ENCODE results near the gene DPCD.

DPCD gene

GRCh38 chr10:101639141-101639900 is 51.2 kb downstream of the DPCD start:
- Histone ChIP-seq H3K9ac (ENCODE audit: low read depth, low read length) (no peak overlapping the region), H3K4me1 (ENCODE audit: insufficient read depth, low read length) (peaks cover 14% of the 10 kb centered on the region), H3K9me3 (ENCODE audit: control insufficient read depth, insufficient read depth, low read length) (no peaks in the 10 kb centered on the region), H3K36me3 (ENCODE audit: insufficient read depth, low read length) (no peaks in the 10 kb centered on the region)

DNA sequence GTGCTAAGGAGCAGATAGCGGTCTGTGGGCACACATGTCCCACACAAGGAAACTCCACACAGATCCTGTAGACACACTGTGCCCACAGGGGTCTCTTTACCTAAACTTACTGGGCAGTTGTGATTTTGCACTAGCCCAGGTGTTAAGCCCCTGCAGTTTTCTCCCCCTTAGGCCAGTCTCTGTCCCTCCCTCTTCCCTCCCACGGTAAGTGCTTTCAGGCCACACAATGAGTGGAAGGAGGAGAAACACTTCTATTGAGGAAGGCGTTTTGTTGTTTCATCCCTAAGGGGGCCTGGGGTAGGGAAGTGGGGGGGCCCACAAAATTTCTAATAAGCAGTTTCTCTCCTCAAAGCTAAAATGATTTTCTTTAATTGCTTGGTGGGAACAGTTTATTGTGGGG is 55.4 kb downstream of the DPCD start:
- peaks cover 2% of the 10 kb centered on the region; the same call in 1 of the 2 replicates for H3K36me3 ChIP-seq (ENCODE audit: insufficient read depth, low read length)
- H3K9ac ChIP-seq (ENCODE audit: low read depth, low read length) = no peak overlapping the region

DNA sequence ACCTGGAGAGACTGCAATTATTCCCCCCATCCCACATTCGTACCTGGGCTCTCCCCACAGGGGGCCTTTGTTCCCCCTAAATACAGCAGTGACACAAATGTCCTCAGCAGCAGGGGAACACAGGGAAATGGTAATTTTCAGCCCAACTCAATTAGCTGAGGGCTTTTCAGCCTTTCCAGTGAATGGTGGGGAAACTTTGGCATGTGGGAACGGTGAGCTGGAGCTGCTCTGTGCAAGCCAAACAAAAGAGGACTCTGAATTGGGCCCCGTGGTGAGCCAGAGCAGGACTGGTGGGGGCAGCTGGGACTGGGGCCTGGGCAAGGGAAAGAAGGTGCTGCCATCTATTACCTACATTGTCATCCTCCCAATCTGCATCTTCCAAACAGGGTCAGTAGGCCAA is 55.9 kb downstream of the DPCD start:
- H3K9ac ChIP-seq (ENCODE audit: low read depth, low read length) = no peak overlapping the region
- no peaks in the 10 kb centered on the region for H3K9me3 ChIP-seq (ENCODE audit: control insufficient read depth, insufficient read depth, low read length)
- H3K4me1 ChIP-seq (ENCODE audit: insufficient read depth, low read length) = peaks cover 28% of the 10 kb centered on the region
- peaks cover 2% of the 10 kb centered on the region; the same call in 1 of the 2 replicates for H3K36me3 ChIP-seq (ENCODE audit: insufficient read depth, low read length)

More for the DNA sequence above, 55.4 kb downstream of the DPCD start:
- Histone ChIP-seq H3K4me1 (ENCODE audit: insufficient read depth, low read length) (peaks cover 28% of the 10 kb centered on the region), H3K9me3 (ENCODE audit: control insufficient read depth, insufficient read depth, low read length) (no peaks in the 10 kb centered on the region)

DNA sequence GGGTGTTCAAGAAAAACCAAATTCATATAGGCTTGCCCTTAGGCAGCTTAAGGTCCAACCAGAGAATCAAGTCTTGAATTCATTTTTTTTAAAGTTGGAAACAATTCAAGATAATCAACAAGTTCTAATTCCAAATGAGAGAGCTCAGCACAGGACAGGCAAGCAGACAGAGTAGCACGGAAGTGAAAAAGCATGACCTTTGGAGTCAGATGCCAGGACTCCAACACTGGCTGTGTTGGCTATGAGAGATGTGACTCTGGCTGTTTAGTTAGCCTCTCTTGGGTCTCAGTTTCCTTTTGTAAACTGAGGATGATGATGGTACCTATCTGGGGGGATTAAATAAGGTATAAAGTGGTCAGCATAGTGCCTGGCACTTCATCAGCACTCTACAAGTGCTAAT is 57.5 kb downstream of the DPCD start:
- Histone ChIP-seq H3K9me3 (ENCODE audit: control insufficient read depth, insufficient read depth, low read length) (no peaks in the 10 kb centered on the region), H3K9ac (ENCODE audit: low read depth, low read length) (no peak overlapping the region), H3K36me3 (ENCODE audit: insufficient read depth, low read length) (peaks cover 2% of the 10 kb centered on the region; the same call in 1 of the 2 replicates), H3K4me1 (ENCODE audit: insufficient read depth, low read length) (peaks cover 29% of the 10 kb centered on the region)

- H3K36me3 ChIP-seq (ENCODE audit: insufficient read depth, low read length) = peaks cover 2% of the 10 kb centered on the region; the same call in 1 of the 2 replicates
- H3K9me3 ChIP-seq (ENCODE audit: control insufficient read depth, insufficient read depth, low read length) = no peaks in the 10 kb centered on the region
- peaks cover 36% of the 10 kb centered on the region for H3K4me1 ChIP-seq (ENCODE audit: insufficient read depth, low read length)
- no peak overlapping the region for H3K9ac ChIP-seq (ENCODE audit: low read depth, low read length)
Measured at GRCh38 chr10:101646364-101646763, 58.2 kb downstream of the DPCD start.

GRCh38 chr10:101647255-101647654 is 59.1 kb downstream of the DPCD start:
- Histone ChIP-seq H3K9ac (ENCODE audit: low read depth, low read length) (no peak overlapping the region), H3K4me1 (ENCODE audit: insufficient read depth, low read length) (peaks cover 45% of the 10 kb centered on the region), H3K9me3 (ENCODE audit: control insufficient read depth, insufficient read depth, low read length) (no peaks in the 10 kb centered on the region), H3K36me3 (ENCODE audit: insufficient read depth, low read length) (peaks cover 2% of the 10 kb centered on the region; the same call in 1 of the 2 replicates)

DNA sequence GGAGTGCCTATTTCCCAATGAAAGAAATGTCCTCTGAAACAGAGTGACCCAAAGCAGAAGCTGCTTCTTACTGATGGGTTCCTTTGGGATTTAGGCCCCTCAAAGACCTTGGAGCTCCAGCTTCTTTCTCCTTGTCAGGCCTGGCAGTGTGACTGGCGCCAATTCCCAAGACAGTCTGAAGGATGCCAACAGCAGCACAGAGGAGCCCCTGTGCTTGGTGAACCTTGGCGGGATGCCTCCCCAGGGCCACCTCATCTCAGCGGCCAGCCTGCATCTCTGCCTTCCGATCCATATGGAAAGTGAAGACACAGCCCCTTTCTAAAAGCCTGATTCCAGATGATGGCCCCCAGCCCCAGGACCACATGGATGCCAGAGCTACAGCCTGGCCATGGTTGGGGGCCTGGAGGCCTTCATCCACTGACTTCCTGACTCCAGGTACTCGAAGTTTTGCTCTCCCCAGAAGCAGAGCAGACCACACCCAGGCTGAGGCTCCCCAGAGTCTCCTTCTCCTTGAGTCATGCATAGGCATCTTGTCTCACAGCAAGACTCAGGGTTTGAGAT is 61.5 kb downstream of the DPCD start:
- Histone ChIP-seq H3K9me3 (ENCODE audit: control insufficient read depth, insufficient read depth, low read length) (no peaks in the 10 kb centered on the region), H3K4me1 (ENCODE audit: insufficient read depth, low read length) (peaks cover 28% of the 10 kb centered on the region), H3K9ac (ENCODE audit: low read depth, low read length) (no peak overlapping the region), H3K36me3 (ENCODE audit: insufficient read depth, low read length) (peaks cover 2% of the 10 kb centered on the region; the same call in 1 of the 2 replicates)

DNA sequence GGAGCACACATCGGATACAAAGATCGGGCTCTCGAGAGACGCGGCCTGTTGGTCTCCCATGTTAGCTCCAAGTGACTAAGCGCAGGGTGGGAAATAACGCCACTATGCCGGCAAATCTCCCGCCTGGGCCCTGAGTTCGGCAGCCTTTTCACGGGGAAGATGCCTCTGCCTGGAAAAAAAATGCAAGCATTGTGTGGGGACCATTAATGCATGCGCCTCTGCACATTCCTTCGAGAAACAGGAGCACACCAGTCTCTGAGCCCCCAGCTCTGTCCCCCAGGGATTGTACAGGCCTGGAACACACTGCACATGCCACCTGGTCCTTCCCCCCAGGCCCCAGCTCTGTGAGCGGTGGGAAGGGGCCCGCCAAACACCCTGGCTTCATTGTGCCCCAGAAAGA is 62.7 kb downstream of the DPCD start:
- Histone ChIP-seq H3K36me3 (ENCODE audit: insufficient read depth, low read length) (0 out of 2 replicates have a peak, but pooled peaks cover 2% of the 10 kb centered on the region), H3K9me3 (ENCODE audit: control insufficient read depth, insufficient read depth, low read length) (no peaks in the 10 kb centered on the region), H3K9ac (ENCODE audit: low read depth, low read length) (no peak overlapping the region), H3K4me1 (ENCODE audit: insufficient read depth, low read length) (peaks cover 16% of the 10 kb centered on the region)

DNA sequence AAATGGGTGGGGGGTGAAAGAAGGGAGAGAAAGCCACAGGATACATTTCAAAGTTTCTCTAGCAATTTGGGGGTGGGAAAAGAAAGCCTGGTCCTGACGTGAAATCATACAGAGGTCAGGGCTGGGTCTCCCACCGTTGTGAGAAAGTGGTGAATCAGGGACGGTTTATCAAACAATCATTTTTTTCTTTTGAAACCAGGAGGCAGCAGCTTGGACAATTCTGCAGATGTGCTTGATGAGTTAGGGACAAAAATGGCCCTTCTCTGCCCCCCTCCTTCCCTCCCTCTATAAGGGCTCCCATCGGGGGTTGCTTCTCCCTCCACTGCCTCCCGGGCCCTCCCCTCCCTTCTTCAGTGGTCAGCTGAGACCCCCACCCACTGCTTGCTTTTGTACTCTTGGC is 63.2 kb downstream of the DPCD start:
- Histone ChIP-seq H3K9ac (ENCODE audit: low read depth, low read length) (no peak overlapping the region), H3K36me3 (ENCODE audit: insufficient read depth, low read length) (0 out of 2 replicates have a peak, but pooled peaks cover 2% of the 10 kb centered on the region), H3K9me3 (ENCODE audit: control insufficient read depth, insufficient read depth, low read length) (no peaks in the 10 kb centered on the region), H3K4me1 (ENCODE audit: insufficient read depth, low read length) (peaks cover 16% of the 10 kb centered on the region)

GRCh38 chr10:101653536-101653935 is 65.4 kb downstream of the DPCD start:
- Histone ChIP-seq H3K4me1 (ENCODE audit: insufficient read depth, low read length) (peaks cover 16% of the 10 kb centered on the region), H3K36me3 (ENCODE audit: insufficient read depth, low read length) (no peaks in the 10 kb centered on the region)

DNA sequence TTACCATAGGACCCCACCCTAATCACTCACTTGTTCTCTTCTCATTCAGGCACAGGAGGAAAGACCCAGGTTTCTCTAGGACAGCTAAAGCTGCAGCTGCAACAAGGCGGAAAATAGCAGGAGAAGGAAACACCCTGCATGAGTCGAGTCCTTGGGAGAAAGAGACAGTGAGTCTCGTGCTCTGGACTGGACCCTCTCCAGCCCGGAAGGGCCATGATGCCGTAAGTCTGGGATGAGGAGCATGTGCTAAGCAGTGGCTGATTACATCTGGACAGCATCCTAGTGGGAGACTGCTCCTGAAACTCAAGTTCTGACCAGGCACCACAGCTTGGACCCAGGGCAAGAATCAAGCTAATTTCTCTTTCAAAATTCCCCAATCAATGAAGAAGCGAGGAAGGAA is 67.4 kb downstream of the DPCD start:
- Histone ChIP-seq H3K36me3 (ENCODE audit: insufficient read depth, low read length) (no peaks in the 10 kb centered on the region; the same call in 1 of the 2 replicates), H3K9ac (ENCODE audit: low read depth, low read length) (no peak overlapping the region), H3K4me1 (ENCODE audit: insufficient read depth, low read length) (peaks cover 24% of the 10 kb centered on the region), H3K9me3 (ENCODE audit: control insufficient read depth, insufficient read depth, low read length) (no peaks in the 10 kb centered on the region)

More at GRCh38 chr10:101653536-101653935, 65.4 kb downstream of the DPCD start:
- Histone ChIP-seq H3K9ac (ENCODE audit: low read depth, low read length) (no peak overlapping the region), H3K9me3 (ENCODE audit: control insufficient read depth, insufficient read depth, low read length) (no peaks in the 10 kb centered on the region)

- Histone ChIP-seq H3K9me3 (ENCODE audit: control insufficient read depth, insufficient read depth, low read length) (no peaks in the 10 kb centered on the region), H3K9ac (ENCODE audit: low read depth, low read length) (no peak overlapping the region), H3K4me1 (ENCODE audit: insufficient read depth, low read length) (peaks cover 18% of the 10 kb centered on the region), H3K36me3 (ENCODE audit: insufficient read depth, low read length) (no peaks in the 10 kb centered on the region; the same call in 1 of the 2 replicates)
Measured at GRCh38 chr10:101656890-101657289, 68.8 kb downstream of the DPCD start.

- Histone ChIP-seq H3K9ac (ENCODE audit: low read depth, low read length) (no peak overlapping the region), H3K9me3 (ENCODE audit: control insufficient read depth, insufficient read depth, low read length) (no peaks in the 10 kb centered on the region), H3K36me3 (ENCODE audit: insufficient read depth, low read length) (no peaks in the 10 kb centered on the region; the same call in none of the 2 replicates), H3K4me1 (ENCODE audit: insufficient read depth, low read length) (peaks cover 14% of the 10 kb centered on the region)
Measured at GRCh38 chr10:101658975-101659374, 70.9 kb downstream of the DPCD start.
